ENCODE measurements around the gene TCP11L2.

Gene TCP11L2

DNA sequence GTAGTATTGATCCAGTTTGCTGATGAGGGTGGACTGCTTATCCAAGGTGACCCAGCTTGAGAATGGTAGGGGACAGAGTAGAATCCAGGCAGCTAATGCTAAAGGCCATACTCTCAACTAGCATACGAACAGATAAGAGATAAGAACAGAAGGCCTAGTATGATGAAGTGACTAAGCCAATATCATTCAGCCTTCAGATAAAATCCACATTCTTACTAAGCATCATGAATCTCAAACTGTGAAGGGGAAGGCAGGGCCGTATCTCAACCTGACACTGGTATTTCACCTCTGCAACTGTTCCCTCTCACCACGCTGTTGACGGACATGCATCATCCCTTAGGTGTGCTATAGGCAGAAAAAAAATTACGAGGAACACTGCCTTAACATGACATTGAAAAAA is 46.6 kb upstream of the TCP11L2 start:
- no peak overlapping the region for H3K4me3 ChIP-seq (replicated peaks; ENCODE audit: insufficient read depth, low read length)
- TF ChIP-seq, protein P1, sequence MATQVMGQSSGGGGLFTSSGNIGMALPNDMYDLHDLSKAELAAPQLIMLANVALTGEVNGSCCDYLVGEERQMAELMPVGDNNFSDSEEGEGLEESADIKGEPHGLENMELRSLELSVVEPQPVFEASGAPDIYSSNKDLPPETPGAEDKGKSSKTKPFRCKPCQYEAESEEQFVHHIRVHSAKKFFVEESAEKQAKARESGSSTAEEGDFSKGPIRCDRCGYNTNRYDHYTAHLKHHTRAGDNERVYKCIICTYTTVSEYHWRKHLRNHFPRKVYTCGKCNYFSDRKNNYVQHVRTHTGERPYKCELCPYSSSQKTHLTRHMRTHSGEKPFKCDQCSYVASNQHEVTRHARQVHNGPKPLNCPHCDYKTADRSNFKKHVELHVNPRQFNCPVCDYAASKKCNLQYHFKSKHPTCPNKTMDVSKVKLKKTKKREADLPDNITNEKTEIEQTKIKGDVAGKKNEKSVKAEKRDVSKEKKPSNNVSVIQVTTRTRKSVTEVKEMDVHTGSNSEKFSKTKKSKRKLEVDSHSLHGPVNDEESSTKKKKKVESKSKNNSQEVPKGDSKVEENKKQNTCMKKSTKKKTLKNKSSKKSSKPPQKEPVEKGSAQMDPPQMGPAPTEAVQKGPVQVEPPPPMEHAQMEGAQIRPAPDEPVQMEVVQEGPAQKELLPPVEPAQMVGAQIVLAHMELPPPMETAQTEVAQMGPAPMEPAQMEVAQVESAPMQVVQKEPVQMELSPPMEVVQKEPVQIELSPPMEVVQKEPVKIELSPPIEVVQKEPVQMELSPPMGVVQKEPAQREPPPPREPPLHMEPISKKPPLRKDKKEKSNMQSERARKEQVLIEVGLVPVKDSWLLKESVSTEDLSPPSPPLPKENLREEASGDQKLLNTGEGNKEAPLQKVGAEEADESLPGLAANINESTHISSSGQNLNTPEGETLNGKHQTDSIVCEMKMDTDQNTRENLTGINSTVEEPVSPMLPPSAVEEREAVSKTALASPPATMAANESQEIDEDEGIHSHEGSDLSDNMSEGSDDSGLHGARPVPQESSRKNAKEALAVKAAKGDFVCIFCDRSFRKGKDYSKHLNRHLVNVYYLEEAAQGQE (IDR thresholded peaks at IDR 0.05; ENCODE audit: insufficient replicate concordance, low read depth), result no peak
- TF ChIP-seq GABPA (IDR thresholded peaks at IDR 0.05; ENCODE audit: low read depth), result no peak
- no peak for TF ChIP-seq POLR2AphosphoS5 (IDR thresholded peaks at IDR 0.05; ENCODE audit: low read depth)
- no peak for TF ChIP-seq SPI1 (IDR thresholded peaks at IDR 0.05; ENCODE audit: borderline replicate concordance, low read depth)
- TF ChIP-seq, protein P2, sequence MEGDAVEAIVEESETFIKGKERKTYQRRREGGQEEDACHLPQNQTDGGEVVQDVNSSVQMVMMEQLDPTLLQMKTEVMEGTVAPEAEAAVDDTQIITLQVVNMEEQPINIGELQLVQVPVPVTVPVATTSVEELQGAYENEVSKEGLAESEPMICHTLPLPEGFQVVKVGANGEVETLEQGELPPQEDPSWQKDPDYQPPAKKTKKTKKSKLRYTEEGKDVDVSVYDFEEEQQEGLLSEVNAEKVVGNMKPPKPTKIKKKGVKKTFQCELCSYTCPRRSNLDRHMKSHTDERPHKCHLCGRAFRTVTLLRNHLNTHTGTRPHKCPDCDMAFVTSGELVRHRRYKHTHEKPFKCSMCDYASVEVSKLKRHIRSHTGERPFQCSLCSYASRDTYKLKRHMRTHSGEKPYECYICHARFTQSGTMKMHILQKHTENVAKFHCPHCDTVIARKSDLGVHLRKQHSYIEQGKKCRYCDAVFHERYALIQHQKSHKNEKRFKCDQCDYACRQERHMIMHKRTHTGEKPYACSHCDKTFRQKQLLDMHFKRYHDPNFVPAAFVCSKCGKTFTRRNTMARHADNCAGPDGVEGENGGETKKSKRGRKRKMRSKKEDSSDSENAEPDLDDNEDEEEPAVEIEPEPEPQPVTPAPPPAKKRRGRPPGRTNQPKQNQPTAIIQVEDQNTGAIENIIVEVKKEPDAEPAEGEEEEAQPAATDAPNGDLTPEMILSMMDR (IDR thresholded peaks at IDR 0.05; ENCODE audit: insufficient read depth, low read length), result no peak
- no peak for DNase-seq (ENCODE audit: low read depth in 1 of 2, low spot score in 1 of 2)

DNA sequence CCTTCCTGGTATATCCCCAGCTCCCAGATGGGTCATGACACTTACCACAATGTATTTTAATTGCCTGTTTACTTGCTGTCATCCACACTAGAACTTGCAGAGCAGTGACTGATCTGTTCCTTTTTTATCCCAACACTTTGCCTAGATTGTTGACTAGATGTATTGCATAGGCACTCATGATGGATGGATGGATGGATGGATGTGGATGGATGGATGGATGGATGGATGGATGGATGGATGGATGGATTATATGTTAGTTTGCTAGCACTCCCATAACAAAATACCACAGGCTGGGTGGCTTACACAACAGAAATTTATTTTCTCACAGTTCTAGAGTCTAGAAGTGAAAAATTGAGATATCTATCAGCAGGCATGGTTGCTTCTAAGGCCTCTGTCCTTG is 46.0 kb upstream of the TCP11L2 start:
- Histone ChIP-seq H3K27ac (replicated peaks) (no peak overlapping the region), H3K4me3 (replicated peaks; ENCODE audit: insufficient read depth, low read length) (no peak overlapping the region), H3K27me3 (ENCODE audit: insufficient read depth, poor library complexity, severe bottlenecking) (peaks cover 5% of the 10 kb centered on the region)
- no peak for DNase-seq (ENCODE audit: low read depth in 1 of 2, low spot score in 1 of 2)
- TF ChIP-seq, protein P1 (IDR thresholded peaks at IDR 0.05; ENCODE audit: insufficient replicate concordance, low read depth), result no peak
- no peak for TF ChIP-seq POLR2AphosphoS5 (IDR thresholded peaks at IDR 0.05; ENCODE audit: low read depth)
- TF ChIP-seq GABPA (IDR thresholded peaks at IDR 0.05; ENCODE audit: low read depth), result no peak
- no peak for TF ChIP-seq SPI1 (IDR thresholded peaks at IDR 0.05; ENCODE audit: borderline replicate concordance, low read depth)
- TF ChIP-seq, protein P2 (IDR thresholded peaks at IDR 0.05; ENCODE audit: insufficient read depth, low read length), result no peak

More for the DNA sequence above, 46.6 kb upstream of the TCP11L2 start:
- Histone ChIP-seq H3K27ac (replicated peaks) (no peak overlapping the region), H3K27me3 (ENCODE audit: insufficient read depth, poor library complexity, severe bottlenecking) (peaks cover 5% of the 10 kb centered on the region)

DNA sequence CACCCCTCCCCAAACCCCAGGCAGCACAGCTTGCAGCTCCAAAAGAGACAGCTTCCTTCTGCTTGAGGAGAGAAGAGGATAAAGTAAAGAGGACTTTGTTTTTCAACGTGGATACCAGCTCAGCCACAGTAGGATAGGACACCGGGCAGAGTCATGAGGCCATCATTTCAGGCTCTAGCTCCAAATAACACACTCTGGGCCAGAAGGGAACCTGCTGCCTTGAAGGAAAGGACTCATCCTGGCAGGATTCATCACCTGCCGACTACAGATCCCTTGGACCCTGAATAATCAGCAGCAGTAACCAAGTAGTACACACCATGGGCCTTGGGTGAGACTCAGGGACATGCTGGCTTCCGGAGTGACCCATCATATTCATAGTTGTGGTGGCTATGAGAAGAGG is 44.3 kb upstream of the TCP11L2 start:
- no peak overlapping the region for H3K4me3 ChIP-seq (replicated peaks; ENCODE audit: insufficient read depth, low read length)
- peaks cover 5% of the 10 kb centered on the region for H3K27me3 ChIP-seq (ENCODE audit: insufficient read depth, poor library complexity, severe bottlenecking)
- no peak overlapping the region for H3K27ac ChIP-seq (replicated peaks)
- TF ChIP-seq, protein P1 (IDR thresholded peaks at IDR 0.05; ENCODE audit: insufficient replicate concordance, low read depth), result no peak
- no peak for TF ChIP-seq SPI1 (IDR thresholded peaks at IDR 0.05; ENCODE audit: borderline replicate concordance, low read depth)
- DNase-seq (ENCODE audit: low read depth in 1 of 2, low spot score in 1 of 2), result no peak

Measured in HL-60 (cell line).